Esophagus muscularis mucosa (tissue), 4 donors: ENCODE results near the gene TRAK1.

Source experiments
- CTCF ChIP-seq, 3 experiments: fragments of 200-600 bp in 2 of 3; fragments of 450-650 bp in 1 of 3; sonication (generic) in 2 of 3; IDR thresholded peaks; one replicate each; pipeline ENCODE4 v1.5.1; 2017 to 2019; ENCODE audit warnings: antibody characterized with exemption in 3 of 3, mild to moderate bottlenecking in 2 of 3, moderate library complexity in 1 of 3
- EP300 ChIP-seq: sonication (generic); formaldehyde crosslinking; IDR thresholded peaks from one replicate; pipeline ENCODE4 v1.6.1; 2017; ENCODE audit warnings: antibody characterized with exemption
- POLR2A ChIP-seq: fragments of 450-650 bp; IDR thresholded peaks from one replicate; pipeline ENCODE4 v1.6.1; 2017; ENCODE audit warnings: antibody characterized with exemption, moderate library complexity, mild to moderate bottlenecking, low read depth
- POLR2AphosphoS5 ChIP-seq, 2 donors: sonication (generic); formaldehyde crosslinking; IDR thresholded peaks; one replicate each; pipeline ENCODE4 v1.6.1; 2017; ENCODE audit warnings: antibody characterized with exemption in 2 of 2

- TF ChIP-seq POLR2A, result no peak
- no peak for TF ChIP-seq CTCF (IDR thresholded peaks at IDR 0.05)
- TF ChIP-seq EP300, result no peak
- TF ChIP-seq POLR2AphosphoS5 (IDR thresholded peaks at IDR 0.05), result no peak
These were observed 10.3 kb downstream of the TRAK1 start for GRCh38 chr3:42101481-42101880.
